HG02943 (cell line): ENCODE data around the gene THSD8.
"Not testable (repeated sequence)": the region's sequence is repeated elsewhere in the genome, so short reads cannot be mapped to it uniquely, and the experiment has no call there.

Experiments
- ATAC-seq: cut with Tn5 transposase; IDR thresholded peaks from one replicate; pipeline ENCODE4 v1.9.1; 2021; ENCODE audit warnings: mild to moderate bottlenecking, low read depth, moderate library complexity; ENCODE audit not compliant: unreplicated experiment

The THSD8 gene

DNA sequence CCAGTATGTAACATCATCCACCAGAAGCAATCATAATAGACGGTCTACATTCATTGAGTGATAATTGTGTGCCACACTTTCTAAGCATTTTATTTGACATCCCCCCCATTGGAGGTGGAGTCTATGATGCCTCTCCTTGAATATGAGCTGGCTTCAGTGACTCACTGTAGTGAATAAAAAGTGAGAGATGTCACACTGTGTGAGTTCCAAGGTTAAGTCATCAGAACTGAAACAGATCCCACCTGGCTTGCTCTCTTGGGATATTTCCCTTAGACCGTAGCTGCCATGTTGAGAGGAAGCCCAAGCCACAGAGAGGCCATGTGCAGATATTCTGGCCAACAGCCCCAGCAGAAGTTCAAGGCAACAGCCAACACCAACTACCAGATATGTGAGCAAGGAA lies 19.9 kb downstream of the THSD8 start:
- ATAC-seq = no peak

DNA sequence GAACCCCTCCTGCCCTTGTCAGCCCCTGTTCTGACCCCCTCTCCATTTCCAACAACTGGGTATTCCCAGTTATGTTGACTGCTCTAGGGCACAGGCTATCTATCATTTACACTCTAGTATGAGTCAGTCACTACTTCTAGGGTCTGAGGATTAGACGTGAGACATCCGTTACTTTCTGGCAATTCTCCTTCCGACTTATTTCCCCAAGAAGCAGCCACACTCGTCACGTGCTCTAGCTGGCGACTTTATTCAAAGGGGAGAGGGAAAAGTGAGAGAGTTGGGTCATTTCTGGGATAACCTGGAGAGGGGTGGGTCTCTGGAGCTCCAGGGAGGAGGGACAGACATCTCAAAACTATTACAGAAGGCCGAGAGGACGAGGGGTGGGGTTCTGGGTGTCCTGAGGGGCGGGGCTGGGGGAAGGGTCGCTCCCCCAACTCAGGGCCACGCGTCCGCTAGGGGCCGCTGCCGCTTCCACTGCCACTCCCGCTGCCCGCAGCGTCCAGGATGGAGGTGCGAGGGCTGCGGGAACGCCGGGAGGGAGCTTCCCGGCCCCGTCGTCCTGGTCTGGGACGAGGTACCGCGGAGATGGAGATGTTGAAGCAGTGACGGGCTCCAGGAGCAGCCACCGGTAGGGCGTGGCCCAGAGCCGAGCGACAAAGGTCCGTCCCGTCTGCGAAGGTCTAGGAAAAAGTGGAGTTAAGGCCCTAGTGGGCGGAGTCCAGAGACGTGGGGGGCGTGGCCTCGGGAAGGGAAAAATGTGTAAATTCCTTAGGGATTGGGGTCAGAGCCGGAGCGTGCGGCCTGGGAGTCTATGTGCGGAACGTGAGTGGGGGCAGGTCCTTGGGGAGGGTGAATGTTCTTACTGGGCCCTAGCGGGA lies 23.6 kb downstream of the THSD8 start:
- no peak for ATAC-seq

DNA sequence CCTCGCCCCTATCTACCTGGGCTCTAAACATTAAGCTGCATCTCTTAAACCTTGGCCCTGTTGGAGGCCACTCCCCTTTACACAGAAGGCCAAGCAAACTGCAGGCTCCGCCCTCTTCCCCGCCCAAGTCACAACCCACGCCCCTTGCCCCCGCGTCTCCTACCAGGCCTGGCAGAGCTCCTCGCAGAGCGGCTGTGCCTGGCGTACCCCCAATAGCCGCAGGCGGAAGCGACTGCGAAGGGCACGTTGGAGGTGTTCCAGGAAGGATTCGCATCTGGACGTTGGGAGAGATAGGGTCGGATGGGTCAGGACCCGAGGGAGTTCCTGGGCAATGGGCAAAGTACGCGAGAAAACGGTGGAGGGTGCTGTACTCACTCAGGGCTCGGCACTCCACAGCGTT lies 26.6 kb downstream of the THSD8 start:
- no peak for ATAC-seq

DNA sequence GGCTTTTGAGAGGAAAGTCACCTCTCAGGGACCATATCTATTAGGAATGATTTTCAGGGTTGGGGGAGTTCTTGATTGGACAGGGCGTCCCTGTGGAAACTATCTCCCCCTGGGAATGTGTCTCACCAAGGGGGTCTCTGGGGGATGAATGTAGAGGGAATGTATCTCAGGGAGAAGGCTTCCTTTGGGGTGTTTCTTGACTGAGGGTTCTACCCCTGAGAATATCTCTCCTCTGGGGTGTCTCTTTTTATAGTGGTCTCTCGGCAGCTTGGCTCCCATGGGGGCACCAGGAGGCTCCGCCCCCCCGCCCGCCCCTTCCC lies 31.5 kb downstream of the THSD8 start:
- no peak for ATAC-seq

DNA sequence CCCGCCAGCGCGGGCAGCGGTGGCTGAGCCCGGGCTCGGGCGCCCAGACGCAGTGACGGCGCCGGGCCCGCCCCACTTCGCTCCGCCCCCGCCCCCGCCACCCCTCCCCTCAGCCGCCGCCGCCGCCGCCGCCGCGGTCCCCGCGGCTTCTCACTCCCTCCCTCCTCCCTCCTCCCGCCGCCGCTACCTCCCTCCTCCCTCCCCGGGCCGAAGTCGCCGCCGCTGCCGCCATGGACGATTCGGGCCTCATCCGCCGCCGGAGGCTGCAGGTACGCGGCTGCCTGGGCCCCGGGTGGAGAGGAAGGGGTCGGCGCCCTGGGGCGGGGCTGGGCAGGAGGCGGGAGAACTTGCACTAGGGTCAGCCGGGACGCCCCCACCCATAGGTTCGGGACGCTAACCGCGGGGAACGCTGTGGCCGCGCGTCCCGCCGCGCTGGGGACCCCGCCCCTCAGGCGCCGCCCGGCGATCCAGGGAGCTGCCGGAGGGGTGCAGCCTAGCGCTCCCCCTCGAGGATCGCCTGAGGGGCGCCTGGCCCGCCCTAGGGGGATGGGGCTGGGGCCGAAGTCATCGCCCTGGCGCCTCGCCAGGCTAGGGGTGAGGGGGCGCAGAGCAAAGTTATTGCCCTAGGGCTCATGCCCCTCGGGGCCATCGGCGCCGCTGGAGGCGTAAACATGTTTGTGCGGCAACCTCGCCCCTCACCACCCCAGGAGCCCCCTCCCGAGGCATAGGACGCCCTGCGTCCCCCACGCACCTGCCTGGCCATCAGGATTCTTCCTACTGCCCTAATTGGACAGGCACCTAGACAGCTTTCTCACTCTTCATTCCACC lies 32.1 kb downstream of the THSD8 start:
- no peak for ATAC-seq

DNA sequence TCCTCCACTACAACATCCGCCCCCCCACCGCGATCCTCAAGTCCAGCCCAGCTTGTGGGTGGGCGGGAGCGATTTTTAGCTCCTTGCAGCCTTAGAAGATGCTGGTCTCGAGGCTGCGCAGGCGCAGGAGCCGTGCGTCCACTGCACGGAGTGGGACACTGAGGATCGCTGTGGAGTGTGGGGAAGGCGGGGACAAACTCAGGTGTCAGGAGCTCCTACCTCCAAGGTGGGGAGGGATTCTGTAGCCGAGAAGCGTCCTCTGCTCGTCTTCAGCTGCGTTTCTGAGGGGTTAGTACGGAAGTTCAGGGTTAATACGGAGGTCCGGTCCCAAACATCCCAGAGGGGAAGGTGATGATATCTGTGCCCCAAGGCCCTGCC lies 32.7 kb downstream of the THSD8 start, which contains the start of gene RTBDN:
Gene RTBDN (minus strand): TSS at position 14 of the 378 bp plus-strand sequence. CDS start 4,600 bp downstream, outside the sequence.
- ATAC-seq = no peak

DNA sequence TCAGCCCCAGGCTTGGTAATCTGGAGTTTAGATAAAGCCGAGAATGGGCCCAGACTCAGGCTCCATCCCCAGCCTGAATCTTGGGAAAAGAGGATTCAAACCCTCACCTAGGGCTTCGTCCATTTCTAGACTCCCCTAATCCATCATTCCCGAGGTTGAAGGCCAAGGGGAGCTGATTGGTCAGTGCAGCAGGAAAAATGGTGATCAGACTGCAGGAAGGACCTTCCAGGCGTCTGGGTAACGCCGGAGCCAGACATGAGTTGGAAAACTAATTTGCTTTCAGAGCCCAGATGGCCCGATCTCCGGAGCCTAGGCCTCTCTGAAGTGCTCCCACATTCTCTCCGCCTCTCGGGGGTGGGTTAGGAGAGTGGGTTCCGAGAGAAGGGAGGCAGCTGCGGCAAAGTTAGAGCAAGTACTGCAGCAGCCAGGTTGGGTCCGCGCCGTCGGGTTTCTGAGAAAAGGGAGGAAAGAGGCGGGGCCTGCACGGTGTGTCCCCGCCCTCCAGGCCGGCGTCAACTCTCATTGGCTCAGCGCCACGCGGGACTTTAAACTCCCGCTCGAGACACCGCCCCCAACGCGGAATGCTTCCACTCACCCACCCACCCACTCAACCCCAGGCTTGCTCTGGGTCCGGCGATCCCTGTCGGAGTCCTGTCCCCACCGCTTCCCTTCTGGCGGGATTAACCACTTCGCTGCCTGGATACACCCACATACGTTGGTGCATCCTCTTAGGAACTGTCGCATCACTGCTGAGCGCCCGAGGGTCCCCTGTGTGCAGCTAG lies 33.3 kb downstream of the THSD8 start:
- no peak for ATAC-seq

DNA sequence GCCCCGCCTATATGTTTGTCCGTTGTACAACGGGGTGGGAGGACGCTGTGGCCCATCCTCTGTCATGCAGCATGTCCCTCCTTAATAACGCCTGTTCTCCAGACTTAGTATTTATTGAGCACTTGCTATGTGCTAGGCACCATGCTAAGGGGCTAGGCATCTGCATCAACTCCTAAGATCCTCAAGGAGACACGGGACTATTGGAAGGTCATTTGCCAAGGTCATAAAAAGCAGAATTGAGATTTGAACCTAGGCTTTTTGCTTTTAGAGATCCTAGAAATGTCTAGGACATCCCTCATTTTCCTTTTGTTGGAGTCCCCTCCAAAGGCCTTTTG lies 34.6 kb downstream of the THSD8 start:
- ATAC-seq = no peak

DNA sequence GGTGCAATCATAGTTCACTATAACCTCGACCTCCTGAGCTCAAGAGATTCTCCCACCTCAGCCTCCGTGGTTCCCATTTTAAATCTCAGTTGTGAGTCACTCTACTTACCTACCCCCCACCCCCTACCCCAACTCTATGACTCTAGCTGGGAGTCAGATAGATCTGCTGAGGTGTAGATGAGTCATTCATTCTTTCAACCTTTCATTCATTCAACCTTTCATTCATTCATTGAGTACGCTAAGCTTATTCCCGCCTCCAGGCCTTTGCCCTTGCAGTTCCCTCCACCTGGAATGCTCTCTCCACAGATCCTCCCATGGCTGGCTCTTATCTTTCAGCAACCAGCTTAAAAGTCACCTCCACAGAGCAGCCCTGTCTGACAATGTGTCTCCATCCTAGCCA lies 35.4 kb downstream of the THSD8 start:
- no peak for ATAC-seq

DNA sequence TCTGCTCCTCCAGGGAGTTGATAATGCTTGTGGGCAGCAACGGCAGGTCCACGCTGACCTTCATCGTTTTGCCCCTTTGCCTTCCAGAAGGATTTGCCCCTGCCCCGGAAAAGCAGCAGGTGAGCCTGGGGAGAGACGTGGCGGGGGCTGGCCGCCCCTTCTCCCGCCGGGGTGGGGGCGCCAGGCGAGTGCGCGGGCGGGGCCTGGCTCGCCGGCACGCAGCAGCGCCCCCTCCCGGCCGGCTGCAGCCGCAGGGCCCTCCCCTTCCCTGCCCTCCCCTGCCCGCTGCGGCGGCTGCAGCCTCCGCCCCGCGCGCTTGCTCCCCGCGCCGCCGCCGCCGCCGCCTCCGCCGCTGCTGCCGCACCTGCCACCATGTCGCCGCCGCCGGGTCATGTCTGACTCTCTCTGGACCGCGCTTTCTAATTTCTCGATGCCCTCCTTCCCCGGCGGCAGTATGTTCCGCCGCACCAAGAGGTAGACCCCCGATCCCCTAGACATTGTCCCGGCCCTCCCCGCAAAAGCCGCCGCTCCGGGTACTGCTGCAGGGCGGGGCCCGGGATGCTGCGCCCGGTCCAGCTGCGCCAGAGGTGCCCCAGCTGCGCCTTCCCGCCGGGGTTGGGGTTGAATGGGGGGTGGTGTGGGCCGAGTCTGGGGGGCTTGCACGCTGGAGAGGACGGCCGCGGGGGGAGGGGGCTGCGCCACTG lies 36.5 kb downstream of the THSD8 start, which contains the start of gene MAST1:
Gene MAST1 (plus strand): TSS at position 334 of the 704 bp plus-strand sequence. CDS start 58 bp downstream, at position 392.
- no peak for ATAC-seq

DNA sequence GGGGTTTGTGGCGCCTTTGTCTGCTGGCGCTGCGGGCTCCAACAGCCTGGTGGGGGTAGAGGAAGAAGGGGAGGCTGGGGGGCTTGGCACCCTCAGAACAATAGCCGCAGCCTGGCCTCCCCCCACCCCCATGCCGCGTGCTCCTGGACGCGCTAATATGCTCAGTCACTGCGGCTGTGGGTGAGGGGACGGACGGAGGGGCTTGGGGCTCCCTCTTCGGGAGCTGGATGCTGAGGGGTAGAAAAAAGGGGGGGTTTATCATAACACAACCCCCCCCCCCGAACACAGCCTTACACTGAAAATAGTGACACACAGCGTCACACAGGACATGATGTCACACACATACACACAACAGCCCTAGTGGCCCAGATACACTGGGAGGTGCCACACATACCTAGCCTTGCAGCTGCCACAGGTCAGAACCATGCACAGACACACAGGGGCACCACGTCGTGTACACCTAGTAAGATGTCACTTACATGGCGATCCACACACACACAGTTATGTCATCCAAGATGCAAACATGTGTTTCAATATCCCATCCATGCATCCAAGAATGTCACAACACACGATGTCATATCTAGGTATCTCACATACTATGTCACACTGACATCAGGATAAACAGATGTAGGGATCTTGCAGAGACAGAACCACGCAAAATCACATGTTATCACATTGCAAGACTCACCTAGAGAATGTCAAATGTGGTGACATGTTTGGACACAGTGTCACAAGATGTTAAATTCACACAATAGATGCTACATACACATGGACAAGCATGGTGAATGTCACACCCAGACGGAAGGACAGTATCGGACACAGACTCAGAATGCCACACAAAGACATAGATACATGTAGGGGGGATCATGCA lies 37.3 kb downstream of the THSD8 start:
- ATAC-seq = no peak

DNA sequence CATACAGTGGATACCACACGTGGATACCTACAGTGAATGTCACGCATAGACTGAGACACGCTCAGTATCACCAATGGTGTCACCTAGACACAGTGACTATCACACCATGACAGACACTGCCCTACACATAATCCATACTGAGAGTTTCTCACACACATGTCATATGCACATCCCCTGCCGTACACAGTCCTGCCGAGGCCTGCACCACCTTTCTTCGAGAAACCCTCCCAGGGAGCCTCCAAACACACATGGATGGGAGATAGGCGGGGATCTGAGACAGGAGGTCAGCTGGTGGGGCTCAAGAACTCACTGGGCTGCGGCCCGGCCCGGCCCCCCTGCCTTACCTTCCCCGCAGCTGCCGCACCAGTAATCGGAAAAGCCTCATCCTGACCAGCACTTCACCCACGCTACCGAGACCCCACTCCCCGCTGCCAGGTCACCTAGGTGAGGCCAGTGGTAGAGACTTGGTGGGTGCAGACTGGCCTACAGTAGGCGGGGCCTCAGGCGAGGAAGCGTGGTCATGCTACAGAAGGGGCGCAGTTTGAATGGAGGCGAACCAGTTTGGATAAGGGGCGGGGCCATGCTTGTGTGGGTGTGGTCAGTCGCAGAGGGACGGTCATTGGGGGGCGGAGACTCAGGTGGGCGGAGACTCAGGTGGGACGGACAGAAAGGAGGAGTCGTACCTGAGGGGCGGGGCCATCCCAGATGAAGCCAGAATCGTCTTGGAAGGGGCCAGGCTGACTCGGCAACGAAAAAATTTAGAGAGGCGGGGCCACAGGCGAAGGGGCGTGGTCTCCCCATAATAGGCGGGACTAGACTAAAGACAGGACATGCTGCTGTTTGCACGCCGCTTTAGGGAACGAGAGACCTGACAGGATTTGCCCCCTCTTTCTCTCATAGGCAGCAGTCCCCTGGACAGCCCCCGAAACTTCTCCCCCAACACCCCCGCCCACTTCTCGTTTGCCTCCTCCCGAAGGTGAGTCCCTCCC lies 38.5 kb downstream of the THSD8 start:
- ATAC-seq = no peak

DNA sequence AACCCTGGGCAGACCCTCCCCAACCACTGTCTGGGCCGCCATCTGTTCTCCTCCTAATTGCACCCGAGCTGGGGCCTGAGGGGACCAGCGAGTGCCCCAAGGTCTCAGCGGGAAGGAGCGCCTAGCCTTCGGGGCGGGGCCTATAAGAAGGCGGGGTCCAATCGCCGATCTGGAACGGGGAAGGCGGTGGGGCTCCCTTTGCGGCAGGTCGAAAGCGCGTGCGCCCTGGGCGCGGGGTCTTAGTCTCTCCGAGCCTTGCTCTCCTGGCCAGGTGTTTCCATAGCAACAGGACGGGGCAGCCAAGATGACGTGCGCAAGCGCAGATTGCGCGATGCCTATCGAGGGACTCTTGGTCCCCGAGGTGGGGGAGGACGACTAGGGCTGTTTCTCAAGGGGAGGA lies 39.2 kb downstream of the THSD8 start:
- no peak for ATAC-seq

DNA sequence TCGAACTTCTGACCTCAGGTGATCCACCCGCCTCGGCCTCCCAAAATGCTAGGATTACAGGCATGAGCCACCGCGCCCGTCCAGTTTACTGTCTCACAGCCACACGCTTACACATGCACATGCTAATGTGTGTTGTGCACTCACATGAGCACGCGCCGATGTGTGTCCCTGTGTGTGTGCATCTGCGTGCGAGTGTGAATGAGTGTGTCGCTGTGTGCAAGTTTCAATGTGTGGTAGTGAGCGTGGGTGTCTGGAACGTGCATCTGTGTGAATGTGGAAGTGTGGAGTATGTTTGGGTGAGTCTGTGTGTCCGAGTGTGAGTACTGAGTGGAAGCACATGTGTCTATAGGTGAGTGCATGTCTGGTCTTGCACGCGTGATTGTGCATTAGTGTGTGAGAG lies 40.6 kb downstream of the THSD8 start:
- ATAC-seq = no peak

DNA sequence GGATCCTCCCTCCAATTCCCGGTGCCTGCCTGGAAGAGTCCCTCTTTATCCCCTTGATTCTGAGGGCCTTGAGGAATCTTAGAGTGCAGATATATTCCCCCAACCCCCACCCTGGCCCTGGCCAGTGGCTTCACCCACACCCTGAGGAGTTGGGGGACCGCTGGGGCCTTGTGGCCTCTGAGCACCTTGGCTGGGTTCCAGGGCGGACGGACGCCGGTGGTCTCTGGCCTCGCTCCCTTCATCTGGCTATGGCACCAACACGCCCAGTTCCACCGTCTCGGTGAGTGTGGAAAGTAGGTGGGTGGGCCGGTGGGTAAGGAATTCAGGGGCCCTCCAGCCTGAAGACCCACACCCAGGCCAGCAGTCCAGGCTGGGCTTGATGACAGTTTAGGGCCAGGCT lies 41.5 kb downstream of the THSD8 start:
- ATAC-seq = no peak

DNA sequence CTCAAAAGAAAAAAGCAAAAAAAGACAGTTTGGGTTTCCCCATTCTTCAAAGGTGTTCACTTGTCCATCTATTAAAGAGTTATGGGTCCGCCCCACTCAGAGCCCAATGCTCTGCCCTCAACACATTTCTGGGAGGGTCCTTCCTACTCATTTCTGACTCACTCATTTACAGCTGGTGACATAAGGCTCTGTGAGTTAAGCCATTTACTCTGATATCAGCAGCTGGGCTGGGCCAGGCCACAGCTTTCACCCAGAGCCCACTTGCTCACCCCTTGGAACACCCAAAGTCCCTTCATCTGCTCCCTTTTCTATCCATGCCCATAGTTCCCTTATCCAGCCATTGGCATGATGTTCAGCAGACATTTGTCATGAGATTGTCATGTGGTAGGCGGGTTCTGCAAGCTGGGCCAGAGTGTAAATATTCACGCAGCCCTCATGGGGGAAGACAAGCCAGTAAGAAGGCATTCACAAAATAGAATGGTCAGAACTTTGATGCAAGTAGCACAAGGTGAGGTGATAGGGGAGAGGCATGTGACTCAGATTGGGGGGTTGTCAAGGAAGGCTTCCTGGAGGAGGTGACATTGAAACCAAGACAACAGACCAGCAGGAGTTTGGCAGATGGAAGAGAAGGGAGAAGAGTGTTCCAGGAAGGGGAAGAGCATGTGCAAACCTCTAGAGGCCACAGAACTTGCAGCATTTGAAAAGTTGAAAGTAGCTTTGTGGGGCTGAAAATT lies 42.3 kb downstream of the THSD8 start:
- ATAC-seq = no peak

DNA sequence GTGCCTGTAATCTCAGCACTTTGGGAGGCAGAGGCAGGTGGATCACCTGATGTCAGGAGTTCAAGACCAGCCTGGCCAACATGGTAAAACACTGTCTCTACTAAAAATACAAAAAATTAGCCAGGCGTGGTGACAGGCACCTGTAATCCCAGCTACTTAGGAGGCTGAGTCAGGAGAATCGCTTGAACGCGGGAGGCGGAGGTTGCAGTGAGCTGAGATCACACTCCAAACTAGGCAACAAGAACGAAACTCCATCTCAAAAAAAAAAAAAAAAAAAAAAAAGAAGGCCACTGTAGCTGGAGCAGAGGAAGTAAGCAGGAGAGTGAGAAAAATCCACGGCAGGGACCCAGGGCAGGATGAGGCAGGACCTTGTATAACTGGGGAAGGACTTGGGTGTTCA lies 44.7 kb downstream of the THSD8 start:
- not testable (repeated sequence) for ATAC-seq
